GM18505 (cell line): ENCODE measurements around the gene RBM15.
A peak's percentile ranks its signal among the peaks of the same experiment; 100 is the strongest.

Source experiments
- ATAC-seq: cut with Tn5 transposase; IDR thresholded peaks from one replicate; pipeline ENCODE4 v1.9.1; 2021; ENCODE audit not compliant: unreplicated experiment
- POLR2A ChIP-seq: IDR thresholded peaks from 4 replicates; pipeline ENCODE4 v1.6.1; 2011; ENCODE audit warnings: borderline replicate concordance; ENCODE audit not compliant: insufficient read depth, insufficient read length; ENCODE audit errors: extremely low read depth

The RBM15 gene

DNA sequence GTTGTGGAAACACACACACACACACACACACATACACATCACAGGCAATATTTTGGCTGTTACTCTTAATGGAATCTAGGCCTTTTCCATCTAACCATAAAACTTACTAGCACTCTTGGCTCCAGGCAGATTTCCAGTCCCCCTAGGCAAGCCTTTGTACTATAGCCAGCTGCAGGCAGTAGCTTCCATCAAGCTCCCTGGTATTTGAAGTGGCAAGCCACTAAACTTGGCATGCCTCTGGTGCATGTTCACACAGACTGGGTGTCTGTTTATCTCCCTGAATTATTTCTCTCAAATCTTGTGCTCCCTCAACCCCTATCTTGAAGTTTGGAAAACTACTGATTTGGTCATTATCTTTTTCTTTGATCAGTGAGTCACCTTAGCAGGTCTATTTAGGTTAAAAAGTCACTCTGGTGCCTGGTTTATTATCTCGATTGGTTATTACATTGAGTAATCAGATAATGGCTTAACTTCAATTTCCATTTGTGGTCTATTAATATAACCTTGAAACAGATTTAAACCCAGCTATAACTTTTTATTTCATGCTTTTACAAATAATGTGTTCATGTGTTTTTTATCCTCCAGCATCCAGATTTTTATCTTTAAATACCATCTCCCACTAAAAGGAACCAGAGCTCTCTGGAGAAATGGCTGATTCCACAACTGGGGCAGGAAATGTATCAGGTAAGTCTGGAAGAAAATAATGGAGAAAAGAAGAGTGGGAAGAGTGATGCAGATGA lies 2.7 kb upstream of the RBM15 start:
- ATAC-seq: no peak
- TF ChIP-seq POLR2A: no peak

DNA sequence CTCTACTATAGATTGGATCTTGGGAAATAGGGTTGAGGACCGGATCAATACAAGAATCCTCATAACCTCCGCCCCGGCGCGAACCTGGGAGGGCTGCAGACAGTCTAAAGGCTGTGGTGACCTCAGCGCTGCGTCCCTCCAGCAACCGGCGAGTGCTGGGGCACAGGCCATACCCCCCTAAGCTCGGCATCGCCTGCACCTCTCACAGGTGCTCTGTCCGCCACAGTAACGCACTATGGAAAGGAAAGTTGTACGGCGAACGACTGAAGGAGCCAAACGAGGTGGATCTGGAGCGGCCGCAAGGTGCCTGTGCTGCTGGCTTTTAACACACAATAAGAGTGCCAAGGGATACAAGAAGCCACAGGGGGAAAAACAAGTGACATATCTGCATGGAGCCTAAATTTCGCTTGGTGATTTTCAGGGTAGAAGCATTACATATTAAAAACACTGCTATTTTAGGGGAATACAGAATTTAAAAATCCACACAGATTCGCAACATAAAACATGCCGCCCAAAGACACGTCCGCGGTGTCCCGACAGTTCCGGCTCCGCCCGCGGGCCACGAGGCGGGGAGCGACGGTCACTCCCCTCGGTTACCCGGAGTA lies 1.4 kb upstream of the RBM15 start:
- TF ChIP-seq POLR2A: no peak
- no peak for ATAC-seq

DNA sequence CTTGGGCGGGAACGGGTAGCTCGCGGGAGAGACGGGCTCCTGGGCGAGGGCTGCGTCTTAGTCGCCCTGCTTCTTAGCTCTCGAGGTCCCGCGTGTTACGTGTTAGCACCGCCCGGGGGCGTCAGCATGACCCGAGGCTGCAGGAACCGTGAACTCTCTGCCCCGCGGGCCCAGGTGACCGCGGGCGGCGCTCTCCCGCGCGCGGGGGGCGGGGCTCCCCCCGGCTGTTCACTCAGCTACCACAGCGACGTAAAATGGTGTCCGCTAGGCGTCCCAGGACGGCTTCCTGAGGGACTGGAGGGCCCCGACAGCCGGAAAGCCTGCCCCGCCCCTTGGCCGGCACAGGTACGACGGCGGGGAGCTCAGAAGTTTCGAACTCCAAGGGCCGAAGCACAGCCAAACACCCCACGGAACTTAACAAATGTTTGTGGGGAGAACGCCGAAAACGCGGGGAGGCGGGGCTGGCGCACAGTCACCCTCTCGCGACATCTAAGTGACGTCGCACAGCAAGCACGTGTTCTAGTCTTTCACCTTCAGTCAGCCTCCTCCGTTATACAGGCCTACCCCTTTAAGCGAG lies 780 bp upstream of the RBM15 start:
- ATAC-seq: peak; percentile 65

DNA sequence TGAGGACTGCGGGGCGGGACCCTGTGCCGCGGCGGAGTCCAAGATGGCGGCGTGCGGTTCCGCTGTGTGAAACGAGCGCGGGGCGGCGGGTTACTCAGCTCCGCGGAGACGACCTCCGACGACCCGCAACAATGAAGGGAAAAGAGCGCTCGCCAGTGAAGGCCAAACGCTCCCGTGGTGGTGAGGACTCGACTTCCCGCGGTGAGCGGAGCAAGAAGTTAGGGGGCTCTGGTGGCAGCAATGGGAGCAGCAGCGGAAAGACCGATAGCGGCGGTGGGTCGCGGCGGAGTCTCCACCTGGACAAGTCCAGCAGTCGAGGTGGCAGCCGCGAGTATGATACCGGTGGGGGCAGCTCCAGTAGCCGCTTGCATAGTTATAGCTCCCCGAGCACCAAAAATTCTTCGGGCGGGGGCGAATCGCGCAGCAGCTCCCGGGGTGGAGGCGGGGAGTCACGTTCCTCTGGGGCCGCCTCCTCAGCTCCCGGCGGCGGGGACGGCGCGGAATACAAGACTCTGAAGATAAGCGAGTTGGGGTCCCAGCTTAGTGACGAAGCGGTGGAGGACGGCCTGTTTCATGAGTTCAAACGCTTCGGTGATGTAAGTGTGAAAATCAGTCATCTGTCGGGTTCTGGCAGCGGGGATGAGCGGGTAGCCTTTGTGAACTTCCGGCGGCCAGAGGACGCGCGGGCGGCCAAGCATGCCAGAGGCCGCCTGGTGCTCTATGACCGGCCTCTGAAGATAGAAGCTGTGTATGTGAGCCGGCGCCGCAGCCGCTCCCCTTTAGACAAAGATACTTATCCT lies 430 bp downstream of the RBM15 start:
- peak; percentile 90 for TF ChIP-seq POLR2A
- ATAC-seq: peak; percentile 5

More for the DNA sequence above, 780 bp upstream of the RBM15 start:
- TF ChIP-seq POLR2A: peak; percentile 70

DNA sequence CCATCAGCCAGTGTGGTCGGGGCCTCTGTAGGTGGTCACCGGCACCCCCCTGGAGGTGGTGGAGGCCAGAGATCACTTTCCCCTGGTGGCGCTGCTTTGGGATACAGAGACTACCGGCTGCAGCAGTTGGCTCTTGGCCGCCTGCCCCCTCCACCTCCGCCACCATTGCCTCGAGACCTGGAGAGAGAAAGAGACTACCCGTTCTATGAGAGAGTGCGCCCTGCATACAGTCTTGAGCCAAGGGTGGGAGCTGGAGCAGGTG lies 961 bp downstream of the RBM15 start:
- no peak for TF ChIP-seq POLR2A

DNA sequence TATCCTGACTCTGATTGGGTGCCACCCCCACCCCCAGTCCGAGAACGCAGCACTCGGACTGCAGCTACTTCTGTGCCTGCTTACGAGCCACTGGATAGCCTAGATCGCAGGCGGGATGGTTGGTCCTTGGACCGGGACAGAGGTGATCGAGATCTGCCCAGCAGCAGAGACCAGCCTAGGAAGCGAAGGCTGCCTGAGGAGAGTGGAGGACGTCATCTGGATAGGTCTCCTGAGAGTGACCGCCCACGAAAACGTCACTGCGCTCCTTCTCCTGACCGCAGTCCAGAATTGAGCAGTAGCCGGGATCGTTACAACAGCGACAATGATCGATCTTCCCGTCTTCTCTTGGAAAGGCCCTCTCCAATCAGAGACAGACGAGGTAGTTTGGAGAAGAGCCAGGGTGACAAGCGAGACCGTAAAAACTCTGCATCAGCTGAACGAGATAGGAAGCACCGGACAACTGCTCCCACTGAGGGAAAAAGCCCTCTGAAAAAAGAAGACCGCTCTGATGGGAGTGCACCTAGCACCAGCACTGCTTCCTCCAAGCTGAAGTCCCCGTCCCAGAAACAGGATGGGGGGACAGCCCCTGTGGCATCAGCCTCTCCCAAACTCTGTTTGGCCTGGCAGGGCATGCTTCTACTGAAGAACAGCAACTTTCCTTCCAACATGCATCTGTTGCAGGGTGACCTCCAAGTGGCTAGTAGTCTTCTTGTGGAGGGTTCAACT lies 2.1 kb downstream of the RBM15 start:
- TF ChIP-seq POLR2A: no peak

More for the DNA sequence above, 961 bp downstream of the RBM15 start:
- ATAC-seq: no peak

DNA sequence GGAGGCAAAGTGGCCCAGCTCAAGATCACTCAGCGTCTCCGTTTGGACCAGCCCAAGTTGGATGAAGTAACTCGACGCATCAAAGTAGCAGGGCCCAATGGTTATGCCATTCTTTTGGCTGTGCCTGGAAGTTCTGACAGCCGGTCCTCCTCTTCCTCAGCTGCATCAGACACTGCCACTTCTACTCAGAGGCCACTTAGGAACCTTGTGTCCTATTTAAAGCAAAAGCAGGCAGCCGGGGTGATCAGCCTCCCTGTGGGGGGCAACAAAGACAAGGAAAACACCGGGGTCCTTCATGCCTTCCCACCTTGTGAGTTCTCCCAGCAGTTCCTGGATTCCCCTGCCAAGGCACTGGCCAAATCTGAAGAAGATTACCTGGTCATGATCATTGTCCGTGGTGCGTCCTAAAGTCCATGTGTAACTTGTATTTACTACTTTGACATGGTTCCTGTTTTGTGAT lies 2.7 kb downstream of the RBM15 start:
- no peak for TF ChIP-seq POLR2A
- no peak for ATAC-seq

More for the DNA sequence above, 2.1 kb downstream of the RBM15 start:
- no peak for ATAC-seq

DNA sequence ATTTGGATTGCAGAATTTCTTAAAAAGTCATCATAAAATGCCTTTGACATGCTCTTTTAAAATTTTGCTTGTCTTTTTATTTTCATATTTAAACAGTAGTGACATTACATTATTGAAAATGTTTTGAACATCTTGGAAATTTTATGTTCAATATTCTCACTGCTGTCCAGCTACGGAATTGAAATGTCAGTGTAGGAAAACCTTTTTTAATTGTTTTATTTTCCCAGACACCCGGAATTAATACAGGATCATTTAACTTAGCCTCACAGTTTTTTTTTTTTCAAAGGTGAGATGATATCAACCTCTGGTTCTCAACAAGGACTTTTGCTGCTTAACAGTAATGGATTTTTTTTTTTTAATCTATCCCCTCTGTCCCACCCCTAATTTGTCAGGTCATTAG lies 4.1 kb downstream of the RBM15 start:
- no peak for ATAC-seq
- TF ChIP-seq POLR2A: no peak

DNA sequence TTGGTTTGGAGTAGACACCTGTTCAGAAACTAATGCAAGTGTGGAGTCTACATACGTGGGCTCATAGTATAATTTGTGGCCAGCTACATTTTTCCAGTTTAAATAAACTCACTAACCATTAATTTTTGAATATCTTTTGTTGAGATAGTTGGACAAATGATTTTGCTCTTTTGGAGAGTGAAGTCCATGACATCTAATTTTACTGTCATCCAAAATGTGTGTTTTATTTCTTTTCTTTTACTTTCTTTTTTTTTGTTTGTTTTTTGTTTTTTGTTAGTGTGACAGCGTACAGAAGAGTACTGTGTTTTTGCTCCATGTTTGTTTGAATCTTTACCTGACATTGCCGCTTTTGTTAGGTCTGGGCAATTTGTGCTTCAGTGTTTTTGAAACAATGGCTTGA lies 5.0 kb downstream of the RBM15 start:
- no peak for ATAC-seq
- TF ChIP-seq POLR2A: no peak

DNA sequence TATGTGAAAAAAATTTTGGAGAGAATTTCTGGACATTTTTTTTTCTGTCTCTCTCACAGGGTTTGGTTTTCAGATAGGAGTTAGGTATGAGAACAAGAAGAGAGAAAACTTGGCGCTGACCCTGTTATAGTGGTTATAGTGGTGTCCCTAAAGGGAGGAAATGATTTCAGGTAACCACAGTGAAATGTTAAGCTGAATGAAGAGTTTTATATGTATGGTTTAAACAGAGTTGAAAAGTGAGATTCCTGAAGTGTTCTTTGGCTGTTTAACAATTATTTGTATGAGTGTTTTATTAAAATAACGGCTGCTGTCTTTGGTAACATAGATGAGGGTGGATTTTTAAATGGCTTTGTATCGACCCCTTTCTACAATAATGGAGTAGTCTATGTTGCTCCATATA lies 6.3 kb downstream of the RBM15 start:
- no peak for TF ChIP-seq POLR2A
- ATAC-seq: no peak

DNA sequence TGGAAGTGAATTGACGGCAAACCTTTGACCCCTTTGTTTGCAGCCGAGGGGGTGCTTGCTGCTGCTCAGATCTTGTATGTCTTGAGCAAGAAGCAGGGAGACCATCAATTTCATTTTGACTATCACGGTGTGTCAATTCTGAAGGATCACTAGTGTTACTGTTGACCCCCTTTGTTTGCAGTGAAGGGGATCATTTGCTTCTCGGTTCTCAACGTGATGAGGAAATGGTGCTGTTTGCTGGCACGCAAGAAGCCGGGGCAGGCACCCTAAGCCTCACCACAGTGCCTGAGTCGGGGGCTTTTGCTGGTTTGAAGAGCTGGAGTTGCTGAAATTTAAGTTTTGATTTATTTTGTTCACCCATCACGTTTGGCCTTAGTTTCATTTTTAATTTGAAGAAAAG lies 7.5 kb downstream of the RBM15 start:
- no peak for ATAC-seq

DNA sequence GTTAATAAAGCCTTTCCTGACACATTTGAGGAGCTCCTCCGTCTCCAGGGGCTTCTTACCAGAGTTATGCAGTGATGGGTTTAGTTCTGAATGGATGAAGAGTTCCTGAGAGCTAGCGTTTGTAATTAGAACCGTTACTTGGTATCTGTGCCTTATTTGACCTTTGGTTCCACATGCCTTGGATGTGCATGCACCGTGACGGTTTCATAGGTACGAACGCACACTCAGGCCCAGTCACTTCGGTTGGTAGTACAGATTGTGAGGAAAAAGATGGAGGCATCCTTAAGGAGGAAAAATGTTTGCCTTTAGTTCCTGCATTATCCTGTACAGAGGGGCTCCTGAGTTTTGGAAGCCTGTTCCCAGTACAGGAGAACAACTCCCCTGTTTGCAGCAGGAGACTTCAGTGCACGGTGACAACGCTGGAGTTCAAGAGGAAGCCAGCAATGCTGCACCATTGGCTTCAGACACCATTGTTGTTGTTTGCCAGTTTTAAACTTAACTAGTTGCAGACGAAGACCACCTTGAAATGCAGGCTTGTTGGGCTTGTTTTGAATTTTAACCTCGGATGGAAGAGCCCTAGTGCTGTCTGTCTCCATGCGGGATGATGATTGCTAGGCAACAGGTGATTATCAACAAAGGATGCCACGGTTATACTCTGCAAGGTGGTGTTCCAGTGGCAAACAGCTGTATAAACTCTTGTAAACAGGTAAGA lies 8.2 kb downstream of the RBM15 start:
- ATAC-seq: no peak
- no peak for TF ChIP-seq POLR2A

More for the DNA sequence above, 7.5 kb downstream of the RBM15 start:
- TF ChIP-seq POLR2A: no peak

DNA sequence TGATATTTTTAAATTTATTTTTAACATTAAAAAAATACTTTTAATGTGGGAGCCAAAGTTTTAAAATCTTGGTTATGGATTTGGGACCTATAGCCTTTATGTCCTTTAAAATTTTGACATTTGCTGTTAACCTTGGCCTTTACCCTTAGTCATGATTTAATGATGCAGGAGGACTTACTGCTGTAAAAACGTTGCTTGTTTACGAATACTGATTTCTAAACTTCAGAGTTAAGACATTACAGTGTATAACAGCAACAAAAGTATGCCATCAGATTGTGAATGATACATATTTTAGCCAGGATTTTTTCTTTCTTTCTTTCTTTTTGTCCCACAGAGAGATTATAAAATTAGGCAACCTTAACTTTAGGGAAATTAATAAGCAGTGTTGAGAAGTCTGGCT lies 8.9 kb downstream of the RBM15 start:
- no peak for TF ChIP-seq POLR2A
- ATAC-seq: no peak

DNA sequence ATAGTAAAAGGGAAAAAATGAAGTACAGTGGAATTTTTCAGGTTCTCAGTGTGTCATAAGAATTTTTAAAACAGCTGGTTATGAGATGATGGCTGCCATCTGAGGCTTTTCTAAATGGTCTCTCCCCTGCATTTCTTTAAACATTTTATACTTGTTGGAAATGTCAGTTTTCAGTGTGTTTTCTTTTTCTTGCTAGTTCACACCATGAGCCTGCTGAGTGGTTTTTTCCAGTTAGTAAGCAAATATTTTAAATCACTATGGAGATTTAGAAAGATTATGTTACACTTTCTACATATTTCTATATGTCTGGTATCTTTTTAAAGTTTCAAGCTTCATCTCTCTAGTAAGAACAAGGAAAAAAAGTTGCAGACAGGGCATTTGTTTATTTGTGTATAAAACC lies 9.6 kb downstream of the RBM15 start:
- no peak for ATAC-seq
- no peak for TF ChIP-seq POLR2A
